IMR-90 (cell line): ENCODE results near the gene GLT8D2.

ENCODE experiments used
- BHLHE40 ChIP-seq: fragments of 150-350 bp; IDR thresholded peaks from 2 replicates; pipeline ENCODE4 v1.6.1; 2016; ENCODE audit warnings: mild to moderate bottlenecking, low read depth, low read length
- MXI1 ChIP-seq: IDR thresholded peaks from 2 replicates; pipeline ENCODE4 v1.6.1; 2012; ENCODE audit warnings: low read depth, mild to moderate bottlenecking, low read length, moderate library complexity, borderline replicate concordance
- RAD21 ChIP-seq: IDR thresholded peaks from 2 replicates; pipeline ENCODE4 v1.6.1; 2012; ENCODE audit warnings: low read length, improper control_type of control experiment
- USF2 ChIP-seq: fragments of 150-350 bp; IDR thresholded peaks from 2 replicates; pipeline ENCODE4 v1.6.1; 2017; ENCODE audit warnings: mild to moderate bottlenecking, antibody characterized with exemption, low read length, low read depth
- TF ChIP-seq, protein P1 (sequence below): conservative IDR thresholded peaks from 2 replicates; pipeline ENCODE4 v1.5.1; 2012; ENCODE audit warnings: mild to moderate bottlenecking, low read depth, low read length, improper control_type of control experiment
- TF ChIP-seq, protein P2 (sequence below): fragments of 150-350 bp; IDR thresholded peaks from 2 replicates; pipeline ENCODE4 v1.6.1; 2016; ENCODE audit warnings: low read depth, mild to moderate bottlenecking, low read length, moderate library complexity, borderline replicate concordance

- TF ChIP-seq, protein P1, sequence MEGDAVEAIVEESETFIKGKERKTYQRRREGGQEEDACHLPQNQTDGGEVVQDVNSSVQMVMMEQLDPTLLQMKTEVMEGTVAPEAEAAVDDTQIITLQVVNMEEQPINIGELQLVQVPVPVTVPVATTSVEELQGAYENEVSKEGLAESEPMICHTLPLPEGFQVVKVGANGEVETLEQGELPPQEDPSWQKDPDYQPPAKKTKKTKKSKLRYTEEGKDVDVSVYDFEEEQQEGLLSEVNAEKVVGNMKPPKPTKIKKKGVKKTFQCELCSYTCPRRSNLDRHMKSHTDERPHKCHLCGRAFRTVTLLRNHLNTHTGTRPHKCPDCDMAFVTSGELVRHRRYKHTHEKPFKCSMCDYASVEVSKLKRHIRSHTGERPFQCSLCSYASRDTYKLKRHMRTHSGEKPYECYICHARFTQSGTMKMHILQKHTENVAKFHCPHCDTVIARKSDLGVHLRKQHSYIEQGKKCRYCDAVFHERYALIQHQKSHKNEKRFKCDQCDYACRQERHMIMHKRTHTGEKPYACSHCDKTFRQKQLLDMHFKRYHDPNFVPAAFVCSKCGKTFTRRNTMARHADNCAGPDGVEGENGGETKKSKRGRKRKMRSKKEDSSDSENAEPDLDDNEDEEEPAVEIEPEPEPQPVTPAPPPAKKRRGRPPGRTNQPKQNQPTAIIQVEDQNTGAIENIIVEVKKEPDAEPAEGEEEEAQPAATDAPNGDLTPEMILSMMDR, result no peak
- TF ChIP-seq, protein P2, sequence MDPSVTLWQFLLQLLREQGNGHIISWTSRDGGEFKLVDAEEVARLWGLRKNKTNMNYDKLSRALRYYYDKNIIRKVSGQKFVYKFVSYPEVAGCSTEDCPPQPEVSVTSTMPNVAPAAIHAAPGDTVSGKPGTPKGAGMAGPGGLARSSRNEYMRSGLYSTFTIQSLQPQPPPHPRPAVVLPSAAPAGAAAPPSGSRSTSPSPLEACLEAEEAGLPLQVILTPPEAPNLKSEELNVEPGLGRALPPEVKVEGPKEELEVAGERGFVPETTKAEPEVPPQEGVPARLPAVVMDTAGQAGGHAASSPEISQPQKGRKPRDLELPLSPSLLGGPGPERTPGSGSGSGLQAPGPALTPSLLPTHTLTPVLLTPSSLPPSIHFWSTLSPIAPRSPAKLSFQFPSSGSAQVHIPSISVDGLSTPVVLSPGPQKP, result no peak
- TF ChIP-seq BHLHE40, result no peak
- no peak for TF ChIP-seq RAD21
- TF ChIP-seq USF2, result no peak
- TF ChIP-seq MXI1, result no peak
Measured at GRCh38 chr12:104006929-104007328, 43.1 kb downstream of the GLT8D2 start.
